ENCODE data around the gene CRIP2.

Gene CRIP2

GRCh38 chr14:105436402-105436801 is 38.2 kb upstream of the CRIP2 start:
- Histone ChIP-seq H3K4me3 (ENCODE audit: low read depth in 1 of 2, low read length in 2 of 2) (no peak overlapping the region), H3K9me3 (ENCODE audit: control insufficient read depth in 1 of 2, low read length in 2 of 2) (no peaks in the 10 kb centered on the region), H3K27me3 (ENCODE audit: low read depth, low read length) (no peaks in the 10 kb centered on the region), H3K36me3 (ENCODE audit: control insufficient read depth in 1 of 2, insufficient read depth in 2 of 2, low read length in 2 of 2) (peaks cover 0 to 4% of the 10 kb centered on the region in 2 donors), H3K27ac (ENCODE audit: low read length) (no peak overlapping the region), H3K4me1 (ENCODE audit: control insufficient read depth in 1 of 2, insufficient read depth in 2 of 2, low read length in 2 of 2) (peaks cover 0 to 8% of the 10 kb centered on the region in 2 donors)

- no peak overlapping the region for H3K27ac ChIP-seq (ENCODE audit: low read length)
- H3K4me3 ChIP-seq (ENCODE audit: low read depth in 1 of 2, low read length in 2 of 2), result no peak overlapping the region
- H3K27me3 ChIP-seq (ENCODE audit: low read depth, low read length), result no peaks in the 10 kb centered on the region
- no peaks in the 10 kb centered on the region for H3K9me3 ChIP-seq (ENCODE audit: control insufficient read depth in 1 of 2, low read length in 2 of 2)
- H3K36me3 ChIP-seq (ENCODE audit: control insufficient read depth in 1 of 2, insufficient read depth in 2 of 2, low read length in 2 of 2), result peaks cover 0 to 7% of the 10 kb centered on the region in 2 donors
- peaks cover 0 to 8% of the 10 kb centered on the region in 2 donors for H3K4me1 ChIP-seq (ENCODE audit: control insufficient read depth in 1 of 2, insufficient read depth in 2 of 2, low read length in 2 of 2)
Measured at GRCh38 chr14:105436891-105437722, 37.5 kb upstream of the CRIP2 start.

GRCh38 chr14:105437723-105438500 is 36.7 kb upstream of the CRIP2 start:
- no peak overlapping the region for H3K27ac ChIP-seq (ENCODE audit: low read length)
- no peaks in the 10 kb centered on the region for H3K9me3 ChIP-seq (ENCODE audit: control insufficient read depth in 1 of 2, low read length in 2 of 2)
- no peak overlapping the region for H3K4me3 ChIP-seq (ENCODE audit: low read depth in 1 of 2, low read length in 2 of 2)
- H3K4me1 ChIP-seq (ENCODE audit: control insufficient read depth in 1 of 2, insufficient read depth in 2 of 2, low read length in 2 of 2), result peaks cover 0 to 8% of the 10 kb centered on the region in 2 donors
- H3K27me3 ChIP-seq (ENCODE audit: low read depth, low read length), result no peaks in the 10 kb centered on the region
- peaks cover 0 to 15% of the 10 kb centered on the region in 2 donors for H3K36me3 ChIP-seq (ENCODE audit: control insufficient read depth in 1 of 2, insufficient read depth in 2 of 2, low read length in 2 of 2)

- H3K4me1 ChIP-seq (ENCODE audit: control insufficient read depth in 1 of 2, insufficient read depth in 2 of 2, low read length in 2 of 2), result peaks cover 0 to 8% of the 10 kb centered on the region in 2 donors
- H3K36me3 ChIP-seq (ENCODE audit: control insufficient read depth in 1 of 2, insufficient read depth in 2 of 2, low read length in 2 of 2), result peaks cover 0 to 19% of the 10 kb centered on the region in 2 donors
- H3K27me3 ChIP-seq (ENCODE audit: low read depth, low read length), result no peaks in the 10 kb centered on the region
- H3K9me3 ChIP-seq (ENCODE audit: control insufficient read depth in 1 of 2, low read length in 2 of 2), result no peaks in the 10 kb centered on the region
- H3K27ac ChIP-seq (ENCODE audit: low read length), result no peak overlapping the region
- H3K4me3 ChIP-seq (ENCODE audit: low read depth in 1 of 2, low read length in 2 of 2), result no peak overlapping the region
Measured at GRCh38 chr14:105439179-105439578, 35.4 kb upstream of the CRIP2 start.

- H3K9me3 ChIP-seq (ENCODE audit: control insufficient read depth in 1 of 2, low read length in 2 of 2), result no peaks in the 10 kb centered on the region
- H3K36me3 ChIP-seq (ENCODE audit: control insufficient read depth in 1 of 2, insufficient read depth in 2 of 2, low read length in 2 of 2), result peaks cover 0 to 19% of the 10 kb centered on the region in 2 donors
- no peak overlapping the region for H3K27ac ChIP-seq (ENCODE audit: low read length)
- no peaks in the 10 kb centered on the region for H3K27me3 ChIP-seq (ENCODE audit: low read depth, low read length)
- H3K4me3 ChIP-seq (ENCODE audit: low read depth in 1 of 2, low read length in 2 of 2), result no peak overlapping the region
- H3K4me1 ChIP-seq (ENCODE audit: control insufficient read depth in 1 of 2, insufficient read depth in 2 of 2, low read length in 2 of 2), result peaks cover 0 to 8% of the 10 kb centered on the region in 2 donors
Measured at GRCh38 chr14:105439710-105440553, 34.7 kb upstream of the CRIP2 start.

GRCh38 chr14:105440554-105440900 is 34.1 kb upstream of the CRIP2 start:
- peaks cover 0 to 8% of the 10 kb centered on the region in 2 donors for H3K4me1 ChIP-seq (ENCODE audit: control insufficient read depth in 1 of 2, insufficient read depth in 2 of 2, low read length in 2 of 2)
- H3K9me3 ChIP-seq (ENCODE audit: control insufficient read depth in 1 of 2, low read length in 2 of 2), result no peaks in the 10 kb centered on the region
- H3K4me3 ChIP-seq (ENCODE audit: low read depth in 1 of 2, low read length in 2 of 2), result no peak overlapping the region
- H3K27ac ChIP-seq (ENCODE audit: low read length), result no peak overlapping the region
- peaks cover 0 to 19% of the 10 kb centered on the region in 2 donors for H3K36me3 ChIP-seq (ENCODE audit: control insufficient read depth in 1 of 2, insufficient read depth in 2 of 2, low read length in 2 of 2)
- no peaks in the 10 kb centered on the region for H3K27me3 ChIP-seq (ENCODE audit: low read depth, low read length)

- H3K4me1 ChIP-seq (ENCODE audit: control insufficient read depth in 1 of 2, insufficient read depth in 2 of 2, low read length in 2 of 2), result peaks cover 0 to 8% of the 10 kb centered on the region in 2 donors
- no peak overlapping the region for H3K4me3 ChIP-seq (ENCODE audit: low read depth in 1 of 2, low read length in 2 of 2)
- no peaks in the 10 kb centered on the region for H3K9me3 ChIP-seq (ENCODE audit: control insufficient read depth in 1 of 2, low read length in 2 of 2)
- H3K27me3 ChIP-seq (ENCODE audit: low read depth, low read length), result no peaks in the 10 kb centered on the region
- H3K36me3 ChIP-seq (ENCODE audit: control insufficient read depth in 1 of 2, insufficient read depth in 2 of 2, low read length in 2 of 2), result peaks cover 0 to 19% of the 10 kb centered on the region in 2 donors
- H3K27ac ChIP-seq (ENCODE audit: low read length), result no peak overlapping the region
Measured at GRCh38 chr14:105440992-105441391, 33.6 kb upstream of the CRIP2 start.

GRCh38 chr14:105442125-105442524 is 32.5 kb upstream of the CRIP2 start:
- Histone ChIP-seq H3K36me3 (ENCODE audit: control insufficient read depth in 1 of 2, insufficient read depth in 2 of 2, low read length in 2 of 2) (peaks cover 0 to 19% of the 10 kb centered on the region in 2 donors), H3K4me1 (ENCODE audit: control insufficient read depth in 1 of 2, insufficient read depth in 2 of 2, low read length in 2 of 2) (peaks cover 0 to 8% of the 10 kb centered on the region in 2 donors), H3K27me3 (ENCODE audit: low read depth, low read length) (no peaks in the 10 kb centered on the region), H3K9me3 (ENCODE audit: control insufficient read depth in 1 of 2, low read length in 2 of 2) (no peaks in the 10 kb centered on the region), H3K27ac (ENCODE audit: low read length) (no peak overlapping the region), H3K4me3 (ENCODE audit: low read depth in 1 of 2, low read length in 2 of 2) (no peak overlapping the region)

GRCh38 chr14:105442834-105443233 is 31.8 kb upstream of the CRIP2 start:
- no peaks in the 10 kb centered on the region for H3K27me3 ChIP-seq (ENCODE audit: low read depth, low read length)
- H3K4me1 ChIP-seq (ENCODE audit: control insufficient read depth in 1 of 2, insufficient read depth in 2 of 2, low read length in 2 of 2), result peaks cover 0 to 4% of the 10 kb centered on the region in 2 donors
- peaks cover 0 to 19% of the 10 kb centered on the region in 2 donors for H3K36me3 ChIP-seq (ENCODE audit: control insufficient read depth in 1 of 2, insufficient read depth in 2 of 2, low read length in 2 of 2)
- no peak overlapping the region for H3K27ac ChIP-seq (ENCODE audit: low read length)
- H3K9me3 ChIP-seq (ENCODE audit: control insufficient read depth in 1 of 2, low read length in 2 of 2), result no peaks in the 10 kb centered on the region
- no peak overlapping the region for H3K4me3 ChIP-seq (ENCODE audit: low read depth in 1 of 2, low read length in 2 of 2)

- H3K27me3 ChIP-seq (ENCODE audit: low read depth, low read length), result no peaks in the 10 kb centered on the region
- H3K9me3 ChIP-seq (ENCODE audit: control insufficient read depth in 1 of 2, low read length in 2 of 2), result no peaks in the 10 kb centered on the region
- no peak overlapping the region for H3K27ac ChIP-seq (ENCODE audit: low read length)
- peaks cover 0 to 20% of the 10 kb centered on the region in 2 donors for H3K36me3 ChIP-seq (ENCODE audit: control insufficient read depth in 1 of 2, insufficient read depth in 2 of 2, low read length in 2 of 2)
- no peak overlapping the region for H3K4me3 ChIP-seq (ENCODE audit: low read depth in 1 of 2, low read length in 2 of 2)
- H3K4me1 ChIP-seq (ENCODE audit: control insufficient read depth in 1 of 2, insufficient read depth in 2 of 2, low read length in 2 of 2), result peaks cover 0 to 11% of the 10 kb centered on the region in 2 donors
Measured at GRCh38 chr14:105444859-105445258, 29.8 kb upstream of the CRIP2 start.

GRCh38 chr14:105445290-105445689 is 29.3 kb upstream of the CRIP2 start:
- H3K4me3 ChIP-seq (ENCODE audit: low read depth in 1 of 2, low read length in 2 of 2), result no peak overlapping the region
- H3K4me1 ChIP-seq (ENCODE audit: control insufficient read depth in 1 of 2, insufficient read depth in 2 of 2, low read length in 2 of 2), result peaks cover 0 to 11% of the 10 kb centered on the region in 2 donors
- peaks cover 0 to 20% of the 10 kb centered on the region in 2 donors for H3K36me3 ChIP-seq (ENCODE audit: control insufficient read depth in 1 of 2, insufficient read depth in 2 of 2, low read length in 2 of 2)
- no peak overlapping the region for H3K27ac ChIP-seq (ENCODE audit: low read length)
- no peaks in the 10 kb centered on the region for H3K9me3 ChIP-seq (ENCODE audit: control insufficient read depth in 1 of 2, low read length in 2 of 2)
- no peaks in the 10 kb centered on the region for H3K27me3 ChIP-seq (ENCODE audit: low read depth, low read length)
